OCI-LY3 (cell line): Measurements from ENCODE around the gene CLCN1.
A peak's percentile ranks its signal among the peaks of the same experiment; 100 is the strongest.

Source experiments
- H2AFZ ChIP-seq: fragments of 200-600, 300-600 bp; shearing (Covaris generic); 2 replicates; pipeline ENCODE4 v1.6.0; 2014; ENCODE audit warnings: antibody characterized with exemption, low read depth, low read length
- H3K27ac ChIP-seq: fragments of 200-600, 300-600 bp; sonication (generic); 2 replicates; pipeline ENCODE4 v1.5.1; 2014; ENCODE audit warnings: mild to moderate bottlenecking, low read length, moderate library complexity, mixed read lengths
- H3K27me3 ChIP-seq: fragments of 200-600, 300-600 bp; sonication (generic); 2 replicates; pipeline ENCODE4 v1.6.1; 2014; ENCODE audit warnings: low read depth, low read length, mixed read lengths
- H3K36me3 ChIP-seq: fragments of 200-600, 300-600 bp; sonication (generic); replicated peaks from 2 replicates; pipeline ENCODE3; 2014; ENCODE audit warnings: low read depth, low read length, mixed read lengths
- H3K4me1 ChIP-seq: fragments of 300-600, 200-600 bp; sonication (generic); 2 replicates; pipeline ENCODE4 v1.6.1; 2014; ENCODE audit warnings: low read length, mixed read lengths
- H3K4me2 ChIP-seq: fragments of 200-600, 300-600 bp; sonication (generic); 2 replicates; pipeline ENCODE4 v1.6.1; 2014; ENCODE audit warnings: low read length, mixed read lengths
- H3K4me3 ChIP-seq: fragments of 300-600, 200-600 bp; sonication (generic); 2 replicates; pipeline ENCODE4 v1.5.1; 2014; ENCODE audit warnings: antibody characterized with exemption, mild to moderate bottlenecking, low read length, moderate library complexity
- H3K79me2 ChIP-seq: fragments of 300-600, 200-600 bp; shearing (Covaris generic); 2 replicates; pipeline ENCODE4 v1.6.1; 2014; ENCODE audit warnings: mild to moderate bottlenecking, low read length, mixed read lengths
- H3K9ac ChIP-seq: fragments of 300-600, 200-600 bp; shearing (Covaris generic); 2 replicates; pipeline ENCODE4 v1.6.0; 2014; ENCODE audit warnings: mild to moderate bottlenecking, low read length, moderate library complexity
- H3K9me3 ChIP-seq: fragments of 200-600, 300-600 bp; shearing (Covaris generic); 2 replicates; pipeline ENCODE4 v1.6.1; 2014; ENCODE audit warnings: low read length, mixed read lengths; ENCODE audit not compliant: insufficient read depth
- H4K20me1 ChIP-seq: fragments of 200-600, 300-600 bp; sonication (generic); 2 replicates; pipeline ENCODE4 v1.6.1; 2016; ENCODE audit warnings: low read length, mixed read lengths; ENCODE audit not compliant: insufficient read depth
- CTCF ChIP-seq: fragments of 200-600, 300-600 bp; sonication (generic); IDR thresholded peaks from 2 replicates; pipeline ENCODE4 v1.5.1; 2014; ENCODE audit warnings: antibody characterized with exemption, low read length, low read depth
- EZH2phosphoT487 ChIP-seq: fragments of 200-600 bp; shearing (Covaris generic); IDR thresholded peaks from 2 replicates; pipeline ENCODE4 v1.6.1; 2018; ENCODE audit warnings: antibody characterized with exemption, mixed run types, low read depth

Gene CLCN1

GRCh38 chr7:143368387-143368786 lies 52.5 kb downstream of the CLCN1 start:
- no peak overlapping the region for H3K4me2 ChIP-seq
- H3K27ac ChIP-seq = no peak overlapping the region
- H4K20me1 ChIP-seq = no peaks in the 10 kb centered on the region
- H3K79me2 ChIP-seq = no peaks in the 10 kb centered on the region
- H3K9me3 ChIP-seq = no peaks in the 10 kb centered on the region
- no peak overlapping the region for H2AFZ ChIP-seq
- no peaks in the 10 kb centered on the region for H3K4me1 ChIP-seq
- peaks cover 42% of the 10 kb centered on the region for H3K27me3 ChIP-seq
- no peak overlapping the region for H3K9ac ChIP-seq
- no peak overlapping the region for H3K4me3 ChIP-seq
- TF ChIP-seq CTCF (no peak), EZH2phosphoT487 (no peak)
- H3K36me3 ChIP-seq = no peaks in the 10 kb centered on the region

- Histone ChIP-seq H3K4me1 (peaks cover 6% of the 10 kb centered on the region; the same call in 1 of the 2 replicates), H3K9ac (no peak overlapping the region), H3K36me3 (no peaks in the 10 kb centered on the region), H3K27ac (no peak overlapping the region), H3K79me2 (no peaks in the 10 kb centered on the region), H3K4me3 (no peak overlapping the region), H3K4me2 (no peak overlapping the region), H2AFZ (no peak overlapping the region), H3K9me3 (no peaks in the 10 kb centered on the region), H4K20me1 (no peaks in the 10 kb centered on the region), H3K27me3 (peaks cover 26% of the 10 kb centered on the region)
- TF ChIP-seq EZH2phosphoT487 (no peak), CTCF (no peak)
Measured at GRCh38 chr7:143369678-143370651, 54.1 kb downstream of the CLCN1 start.

- peaks cover 6% of the 10 kb centered on the region; the same call in 1 of the 2 replicates for H3K4me1 ChIP-seq
- H2AFZ ChIP-seq = no peak overlapping the region
- H3K9me3 ChIP-seq = no peaks in the 10 kb centered on the region
- H3K27me3 ChIP-seq = peaks cover 17% of the 10 kb centered on the region
- no peaks in the 10 kb centered on the region for H4K20me1 ChIP-seq
- H3K9ac ChIP-seq = no peak overlapping the region
- H3K79me2 ChIP-seq = no peaks in the 10 kb centered on the region
- H3K27ac ChIP-seq = no peak overlapping the region
- no peak for TF ChIP-seq CTCF
- no peak for TF ChIP-seq EZH2phosphoT487
- no peak overlapping the region for H3K4me3 ChIP-seq
- H3K36me3 ChIP-seq = no peaks in the 10 kb centered on the region
- no peak overlapping the region for H3K4me2 ChIP-seq
Measured at GRCh38 chr7:143372070-143372469, 56.2 kb downstream of the CLCN1 start.

- peaks cover 15% of the 10 kb centered on the region for H3K27me3 ChIP-seq
- no peak overlapping the region for H3K4me2 ChIP-seq
- H3K36me3 ChIP-seq = no peaks in the 10 kb centered on the region
- H3K9ac ChIP-seq = no peak overlapping the region
- no peaks in the 10 kb centered on the region for H4K20me1 ChIP-seq
- H3K27ac ChIP-seq = no peak overlapping the region
- H2AFZ ChIP-seq = no peak overlapping the region
- TF ChIP-seq CTCF = peak; percentile 29
- TF ChIP-seq EZH2phosphoT487 = no peak
- H3K79me2 ChIP-seq = no peaks in the 10 kb centered on the region
- H3K4me1 ChIP-seq = peaks cover 6% of the 10 kb centered on the region; the same call in 1 of the 2 replicates
- no peak overlapping the region for H3K4me3 ChIP-seq
- no peaks in the 10 kb centered on the region for H3K9me3 ChIP-seq
Measured at GRCh38 chr7:143373255-143373794, 57.4 kb downstream of the CLCN1 start.
